Osteoblast (primary cell): ENCODE data around the gene DIP2A. TPM values are rescaled to one million over a fixed set of nuclear protein-coding genes. Genes with fewer than 3 reads are reported as not detected.

ENCODE experiments used
- DNase-seq: peaks from one replicate; pipeline ENCODE4 v3.0.0; 2011; ENCODE audit warnings: low spot score, mixed read lengths; ENCODE audit not compliant: insufficient read length; ENCODE audit errors: missing footprints
- H2AFZ ChIP-seq: 2 replicates; pipeline ENCODE4 v1.6.0; 2011; ENCODE audit warnings: mild to moderate bottlenecking, low read length
- H3K27ac ChIP-seq: 2 replicates; pipeline ENCODE4 v1.5.1; 2011; ENCODE audit warnings: mild to moderate bottlenecking, low read depth, low read length, moderate library complexity
- H3K27me3 ChIP-seq: 2 replicates; pipeline ENCODE4 v1.6.0; 2012; ENCODE audit warnings: mild to moderate bottlenecking, control low read depth, inconsistent platforms, low read length, moderate library complexity; ENCODE audit not compliant: insufficient read depth
- H3K36me3 ChIP-seq: 2 replicates; pipeline ENCODE4 v1.5.1; 2011; ENCODE audit warnings: mild to moderate bottlenecking, low read length, control low read depth, moderate library complexity; ENCODE audit not compliant: insufficient read depth
- H3K4me1 ChIP-seq: 2 replicates; pipeline ENCODE4 v1.5.1; 2011; ENCODE audit warnings: mild to moderate bottlenecking, low read length, control low read depth, moderate library complexity; ENCODE audit not compliant: insufficient read depth
- H3K4me2 ChIP-seq: 2 replicates; pipeline ENCODE4 v1.6.0; 2011; ENCODE audit warnings: mild to moderate bottlenecking, low read length; ENCODE audit not compliant: insufficient read depth
- H3K4me3 ChIP-seq: fragments of 200-600 bp; sonication (generic); 3 replicates; pipeline ENCODE4 v1.5.1; 2012; ENCODE audit warnings: mild to moderate bottlenecking, low read length, inconsistent platforms; ENCODE audit not compliant: insufficient read depth
- H3K79me2 ChIP-seq: 2 replicates; pipeline ENCODE4 v1.6.0; 2012; ENCODE audit warnings: mild to moderate bottlenecking, low read length, control low read depth, inconsistent platforms; ENCODE audit not compliant: insufficient read depth
- H3K9me3 ChIP-seq: 2 replicates; pipeline ENCODE4 v1.5.1; 2011; ENCODE audit warnings: low read depth, low read length, control low read depth
- H4K20me1 ChIP-seq: 2 replicates; pipeline ENCODE4 v1.6.0; 2012; ENCODE audit warnings: mild to moderate bottlenecking, low read length, control low read depth; ENCODE audit not compliant: insufficient read depth
- CTCF ChIP-seq: IDR thresholded peaks from 2 replicates; pipeline ENCODE4 v1.5.1; 2011; ENCODE audit warnings: mild to moderate bottlenecking, low read depth, low read length, moderate library complexity; ENCODE audit errors: extremely low read depth
- total RNA-seq: library from RNA; depleted of rRNA; stranded (reverse); fragments of >200 nt; gene quantifications from 2 replicates; pipeline ENCODE4 v1.2.3, GENCODE V29; 2012

Gene DIP2A
- total RNA-seq, 1 donor, result 22.8 TPM

- Histone ChIP-seq H3K27ac (no peak overlapping the region), H2AFZ (no peak overlapping the region), H3K4me2 (no peak overlapping the region), H4K20me1 (peaks cover 4% of the 10 kb centered on the region), H3K79me2 (no peaks in the 10 kb centered on the region), H3K4me3 (no peak overlapping the region), H3K9me3 (no peaks in the 10 kb centered on the region), H3K4me1 (no peaks in the 10 kb centered on the region), H3K36me3 (peaks cover 66% of the 10 kb centered on the region), H3K27me3 (no peaks in the 10 kb centered on the region)
- TF ChIP-seq CTCF, result no peak
- DNase-seq, result no peak
These were observed 78.3 kb downstream of the DIP2A start for GRCh38 chr21:46537026-46537425.

DNA sequence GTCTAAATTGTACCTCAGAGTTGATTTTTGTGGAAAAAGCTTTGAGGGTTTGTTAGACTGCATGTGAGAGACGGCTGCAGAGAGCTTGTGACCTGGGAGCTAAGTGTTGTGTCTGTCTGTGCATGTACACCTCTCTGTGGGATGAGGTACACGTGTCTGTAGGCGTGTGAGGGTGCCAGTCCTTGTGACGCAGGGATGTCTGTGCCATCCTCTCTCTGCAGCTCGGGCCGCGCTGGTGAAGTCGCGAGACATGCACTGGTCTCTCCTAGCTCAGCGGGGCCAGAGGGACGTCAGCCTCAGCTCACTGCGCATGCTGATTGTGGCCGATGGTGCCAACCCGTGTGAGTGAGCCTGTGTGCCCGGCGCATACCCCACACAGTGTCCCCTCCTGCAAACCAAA, 79.6 kb downstream of the DIP2A start:
- H3K4me2 ChIP-seq, result no peak overlapping the region
- H3K27me3 ChIP-seq, result no peaks in the 10 kb centered on the region
- no peak overlapping the region for H2AFZ ChIP-seq
- peak; percentile 29 for DNase-seq
- H3K79me2 ChIP-seq, result no peaks in the 10 kb centered on the region
- H3K27ac ChIP-seq, result no peak overlapping the region
- peaks cover 4% of the 10 kb centered on the region for H4K20me1 ChIP-seq
- TF ChIP-seq CTCF, result no peak
- H3K9me3 ChIP-seq, result no peaks in the 10 kb centered on the region
- H3K36me3 ChIP-seq, result peaks cover 69% of the 10 kb centered on the region
- H3K4me1 ChIP-seq, result no peaks in the 10 kb centered on the region
- no peak overlapping the region for H3K4me3 ChIP-seq

DNA sequence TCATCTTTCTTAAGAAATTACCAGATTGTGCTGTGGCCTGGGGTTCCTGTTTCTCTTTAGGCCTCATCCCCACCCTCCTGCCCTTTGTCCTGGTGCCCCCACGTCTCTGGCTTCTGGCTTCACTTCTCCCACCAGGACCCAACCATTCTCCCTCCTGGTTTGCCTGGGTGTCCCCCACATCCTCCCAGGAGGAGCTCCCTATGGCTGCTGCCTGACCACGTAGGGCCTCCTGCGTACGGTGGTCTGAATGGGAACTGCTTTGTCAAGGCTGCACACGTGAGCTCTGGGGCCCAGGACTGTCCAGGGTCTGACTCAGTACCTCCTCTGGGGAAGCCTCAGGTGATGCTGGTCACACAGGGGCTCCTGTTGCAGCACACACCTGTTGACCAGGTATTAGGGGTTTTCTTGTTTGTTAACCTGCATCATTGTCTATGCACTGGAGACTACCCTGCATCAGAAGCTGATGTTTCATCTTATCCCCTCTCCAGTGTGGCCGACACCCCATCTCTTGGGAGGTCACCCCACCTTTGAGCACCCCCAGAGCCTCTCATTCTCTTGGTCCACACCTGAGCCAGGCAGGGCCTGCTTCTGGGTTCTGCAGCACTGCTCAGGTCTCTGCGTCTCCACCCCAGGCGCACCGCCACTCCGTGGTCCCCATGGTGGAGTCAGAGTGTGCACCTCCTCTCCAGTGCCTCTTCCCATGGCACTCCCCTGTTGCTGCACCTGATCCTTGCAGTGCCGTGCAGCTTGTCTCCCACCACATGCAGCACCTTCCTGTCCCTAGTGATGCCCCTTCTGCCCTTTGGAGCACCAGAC, 80.4 kb downstream of the DIP2A start:
- Histone ChIP-seq H3K27me3 (no peaks in the 10 kb centered on the region), H3K4me2 (no peak overlapping the region), H3K4me3 (no peak overlapping the region), H3K9me3 (no peaks in the 10 kb centered on the region), H3K27ac (no peak overlapping the region), H3K79me2 (no peaks in the 10 kb centered on the region), H2AFZ (no peak overlapping the region), H3K36me3 (peaks cover 68% of the 10 kb centered on the region), H4K20me1 (peaks cover 4% of the 10 kb centered on the region), H3K4me1 (no peaks in the 10 kb centered on the region)
- no peak for TF ChIP-seq CTCF
- DNase-seq, result peak; percentile 49

DNA sequence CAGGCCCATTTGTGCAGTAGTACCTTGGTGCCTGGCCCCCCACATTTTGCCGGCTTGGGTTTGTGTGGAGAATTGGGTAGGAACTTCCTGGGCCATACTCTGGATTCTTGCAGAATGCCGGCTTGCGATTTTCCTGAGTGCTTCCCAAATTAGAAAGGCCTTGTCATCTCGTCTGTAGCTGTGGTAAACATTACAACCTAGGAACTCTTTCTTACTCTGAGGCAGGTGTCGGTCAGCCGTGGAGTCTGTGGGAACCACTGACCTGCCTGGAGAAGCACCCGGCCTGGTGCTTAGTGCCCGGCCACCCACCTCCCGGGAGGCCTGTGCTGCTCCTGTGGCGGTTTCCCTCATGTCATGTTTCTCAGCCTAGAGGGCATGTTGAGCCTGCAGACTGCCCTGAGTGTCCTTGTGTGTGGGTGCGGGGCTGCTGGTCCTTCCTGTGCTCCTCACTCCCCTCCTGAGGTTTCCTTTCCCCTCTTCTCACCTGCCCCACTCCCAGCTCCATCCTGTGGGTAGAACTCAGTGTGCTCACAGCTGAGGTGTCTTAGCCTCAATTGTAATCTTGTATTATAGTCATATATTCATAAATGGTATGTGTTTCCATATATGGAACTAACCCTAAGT, 81.5 kb downstream of the DIP2A start:
- H4K20me1 ChIP-seq, result peaks cover 4% of the 10 kb centered on the region
- no peaks in the 10 kb centered on the region for H3K27me3 ChIP-seq
- no peak overlapping the region for H3K4me2 ChIP-seq
- H3K4me1 ChIP-seq, result no peaks in the 10 kb centered on the region
- DNase-seq, result peak; percentile 25
- H3K79me2 ChIP-seq, result no peaks in the 10 kb centered on the region
- H2AFZ ChIP-seq, result no peak overlapping the region
- no peak for TF ChIP-seq CTCF
- H3K9me3 ChIP-seq, result no peaks in the 10 kb centered on the region
- H3K4me3 ChIP-seq, result no peak overlapping the region
- no peak overlapping the region for H3K27ac ChIP-seq
- H3K36me3 ChIP-seq, result peaks cover 59% of the 10 kb centered on the region
